Glomerular endothelial cell (primary cell): ENCODE results near the gene C11orf65. TPM values are rescaled to one million over a fixed set of nuclear protein-coding genes. Genes with fewer than 3 reads are reported as not detected.
"Not testable (repeated sequence)": the region's sequence is repeated elsewhere in the genome, so short reads cannot be mapped to it uniquely, and the experiment has no call there.

Experiments
- DNase-seq: peaks from one replicate; pipeline ENCODE4 v3.0.0-alpha.2; 2011; ENCODE audit warnings: low read depth, low spot score; ENCODE audit errors: extremely low read depth
- total RNA-seq: library from RNA; depleted of rRNA; stranded (reverse); fragments of >200 nt; gene quantifications from 2 replicates; pipeline ENCODE4 v1.2.3, GENCODE V29; 2015

The C11orf65 gene
- total RNA-seq, 1 donor from 2014 or later = not detected

DNA sequence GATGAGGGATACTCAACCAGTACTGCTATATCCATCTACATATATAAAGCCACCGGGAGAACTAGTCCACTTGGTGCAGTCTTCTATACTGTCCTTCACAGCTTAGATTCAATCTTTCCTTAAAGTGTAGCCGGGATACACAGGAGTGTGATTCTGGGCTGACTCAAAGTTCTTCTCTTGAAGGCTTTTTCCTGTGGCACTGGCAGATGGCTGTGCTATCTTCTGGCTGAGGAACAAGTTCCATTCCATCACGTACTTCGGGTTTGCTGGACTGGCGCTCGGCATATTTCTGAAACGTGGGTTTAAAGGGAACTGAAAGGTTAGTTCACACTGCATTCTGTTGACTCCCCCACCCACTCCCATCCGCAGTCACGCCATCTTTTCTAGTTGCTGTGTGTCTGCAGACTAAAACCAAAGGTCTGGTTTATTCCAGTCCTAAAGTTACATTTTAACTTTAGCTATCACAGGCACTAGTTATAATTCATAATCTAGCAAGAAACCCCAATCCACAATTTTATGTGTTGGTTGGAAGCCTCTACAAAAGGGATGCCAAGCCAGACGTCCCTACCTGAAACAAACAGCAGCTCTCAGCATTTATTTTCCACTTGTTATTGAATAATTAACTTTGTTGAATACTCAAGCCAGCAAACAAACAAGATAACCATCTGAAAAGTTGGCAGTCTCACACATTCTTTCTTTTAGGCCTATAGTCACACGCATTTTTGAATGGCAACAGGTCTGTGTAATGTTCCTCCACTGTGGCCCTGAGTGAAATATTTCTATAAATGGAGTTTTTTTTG, 7.5 kb upstream of the C11orf65 start:
- DNase-seq = no peak

DNA sequence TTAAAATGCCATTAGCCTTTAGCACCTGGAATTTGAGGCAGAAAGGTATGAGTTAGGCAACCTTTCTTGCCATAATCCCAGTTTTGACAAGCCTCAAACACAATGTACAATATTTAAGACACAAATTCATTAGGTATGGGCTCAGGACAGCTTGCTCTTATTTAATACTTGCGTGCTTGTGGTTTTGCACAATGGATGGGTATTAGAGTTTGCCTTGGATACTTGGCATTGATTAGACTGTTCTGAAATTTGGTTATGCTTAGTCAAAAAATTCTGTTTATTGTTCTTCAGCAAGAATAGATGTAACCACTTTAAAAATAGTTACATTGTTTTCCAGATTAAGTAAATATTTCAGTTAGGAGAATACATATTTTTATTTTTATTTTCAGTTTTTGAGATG, 5.4 kb upstream of the C11orf65 start:
- no peak for DNase-seq

DNA sequence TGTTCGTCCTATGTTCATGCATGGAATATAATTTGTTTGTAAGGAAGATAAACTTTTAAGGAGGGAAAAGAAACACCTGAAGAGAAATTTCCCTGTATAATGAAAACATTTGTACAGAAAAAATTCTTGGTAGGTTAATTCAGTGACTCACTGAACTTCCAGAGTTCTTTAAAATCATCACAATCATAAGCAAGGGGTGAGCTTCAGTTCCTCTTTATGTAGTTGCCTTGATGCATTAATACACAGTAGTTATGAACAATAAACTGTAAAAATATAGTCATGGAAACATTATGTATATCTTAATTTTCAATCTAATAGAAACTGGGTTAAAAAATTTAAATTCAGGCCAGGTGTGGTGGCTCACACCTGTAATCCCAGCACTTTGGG, 1.1 kb upstream of the C11orf65 start:
- DNase-seq = no peak

DNA sequence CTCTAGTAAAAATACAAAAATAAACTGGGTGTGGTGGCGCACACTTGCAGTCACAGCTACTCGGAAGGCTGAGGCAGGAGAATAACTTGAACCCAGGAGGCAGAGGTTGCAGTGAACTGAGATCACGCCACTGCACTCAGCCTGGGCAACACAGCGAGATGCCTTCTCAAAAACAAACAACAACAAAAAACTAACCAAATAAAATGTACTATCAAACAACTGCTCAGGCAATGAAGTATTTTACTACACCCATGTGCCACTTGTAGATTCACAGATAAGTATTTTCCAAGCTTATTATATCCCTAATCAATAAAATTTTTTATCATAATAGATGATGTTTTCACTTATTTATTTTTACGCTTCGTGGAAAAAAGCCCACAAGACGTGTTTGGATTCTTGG, 924 bp downstream of the C11orf65 start:
- DNase-seq = no peak

DNA sequence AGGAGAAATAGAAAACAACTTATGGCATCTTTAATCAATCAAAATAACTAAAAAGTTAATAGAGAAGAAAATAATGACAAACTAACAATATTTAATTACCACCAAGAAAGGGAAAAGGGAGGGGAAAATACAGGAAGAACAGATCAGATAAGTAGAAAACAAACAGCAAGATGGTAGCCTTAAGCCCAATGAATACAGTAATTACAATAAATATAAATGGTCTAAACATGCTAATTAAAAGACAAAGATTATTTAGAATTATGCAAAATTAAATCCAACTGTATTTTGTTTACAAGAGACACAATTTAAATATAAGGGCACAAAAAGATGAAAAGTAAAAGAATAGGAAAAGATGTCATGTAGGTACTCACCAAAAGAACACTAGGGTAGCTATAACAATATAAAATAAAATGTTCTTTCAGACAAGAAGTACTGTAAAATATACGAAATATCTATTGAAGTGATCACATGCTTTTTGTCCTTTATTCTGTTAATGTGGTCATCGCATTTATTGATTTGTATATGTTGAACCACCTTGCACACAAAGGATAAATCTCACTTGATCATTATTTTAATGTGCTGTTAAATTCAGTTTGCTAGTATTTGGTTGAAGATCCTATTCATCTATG, 14.0 kb downstream of the C11orf65 start:
- no peak for DNase-seq

DNA sequence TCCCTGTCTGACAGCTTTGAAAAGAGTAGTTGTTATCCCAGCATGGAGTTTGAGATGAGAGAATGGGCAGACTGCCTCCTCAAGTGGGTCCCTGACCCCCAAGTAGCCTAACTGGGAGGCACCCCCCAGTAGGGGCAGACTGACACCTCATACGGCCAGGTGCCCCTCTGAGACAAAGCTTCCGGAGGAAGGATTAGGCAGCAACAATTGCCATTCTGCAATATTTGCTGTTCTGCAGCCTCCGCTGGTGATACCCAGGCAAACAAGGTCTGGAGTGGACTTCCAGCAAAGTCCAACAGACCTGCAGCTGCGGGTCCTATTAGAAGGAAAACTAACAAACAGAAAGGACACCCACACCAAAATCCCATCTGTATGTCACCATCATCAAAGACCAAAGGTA, 25.9 kb downstream of the C11orf65 start:
- DNase-seq = not testable (repeated sequence)

DNA sequence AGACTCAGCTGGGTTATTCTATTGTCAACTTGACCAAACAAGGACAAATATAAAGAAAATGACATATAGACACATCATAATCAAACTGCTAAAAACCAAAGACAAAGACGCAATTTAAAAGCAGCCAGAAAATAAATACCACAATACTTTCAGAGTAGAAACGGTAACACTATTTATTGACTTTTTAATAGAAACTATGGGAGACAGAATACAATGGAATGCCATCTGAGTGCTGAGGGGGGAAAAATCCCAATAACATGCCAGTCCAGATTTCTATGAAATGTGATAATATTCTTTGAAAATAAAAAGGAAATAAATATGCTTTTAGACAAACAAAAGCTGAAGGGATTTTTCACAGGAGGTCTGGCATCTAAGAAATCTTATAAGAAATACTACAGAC, 30.7 kb downstream of the C11orf65 start:
- no peak for DNase-seq

DNA sequence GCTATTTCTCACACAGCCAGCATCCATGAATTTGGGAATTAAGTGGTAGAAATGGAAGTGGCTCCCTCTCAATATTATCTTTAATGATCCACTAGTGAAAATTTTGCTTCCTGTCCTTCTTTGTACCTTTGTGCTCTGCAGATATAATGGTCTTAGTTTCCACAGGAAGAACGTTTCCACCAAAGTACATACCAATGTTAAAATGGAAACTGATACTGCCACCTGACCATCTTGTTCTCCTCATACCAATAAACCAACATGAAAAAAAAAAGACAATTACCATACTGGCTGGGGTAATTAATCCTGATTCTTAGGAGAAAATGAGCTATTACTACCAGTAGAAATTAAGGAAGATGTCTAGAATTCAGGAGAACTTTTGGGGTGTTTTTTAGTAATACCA, 32.3 kb downstream of the C11orf65 start:
- no peak for DNase-seq

DNA sequence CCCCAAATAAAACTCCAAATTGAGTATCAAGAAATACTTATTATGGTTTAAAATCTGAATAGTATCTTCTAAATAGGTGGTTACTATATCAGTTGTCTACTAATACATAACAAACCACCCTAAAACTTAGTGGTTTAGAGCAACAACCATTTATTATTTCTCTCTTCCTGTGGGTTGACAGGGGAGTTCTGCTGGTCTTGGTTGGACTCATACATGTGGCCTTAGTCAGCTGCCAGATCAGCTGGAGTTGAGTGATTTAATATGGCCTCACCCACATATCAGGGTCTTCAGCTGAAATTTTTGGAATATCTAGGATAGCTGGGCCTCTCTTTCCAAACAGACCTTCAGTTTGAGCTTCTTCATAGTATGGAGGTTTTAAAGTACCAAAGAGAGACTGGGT, 34.5 kb downstream of the C11orf65 start:
- no peak for DNase-seq

DNA sequence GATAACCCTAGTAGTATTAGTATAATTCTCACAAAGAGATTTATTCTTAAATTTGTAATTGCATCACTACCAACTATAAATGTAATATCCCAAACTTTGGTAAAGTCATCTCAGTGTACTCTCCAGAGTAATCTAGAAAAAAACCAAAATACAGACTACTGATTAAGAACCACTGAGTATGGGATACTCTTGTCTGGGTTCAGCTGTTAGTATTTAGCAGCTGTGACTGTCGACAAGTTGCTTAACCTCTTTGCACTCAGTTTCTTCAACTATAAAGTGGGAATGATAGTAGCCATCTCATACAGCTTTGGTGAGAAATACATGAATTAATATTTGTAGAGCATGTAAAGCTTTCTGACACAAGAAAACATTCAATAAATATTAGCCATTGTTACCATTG, 35.3 kb downstream of the C11orf65 start:
- DNase-seq = no peak

DNA sequence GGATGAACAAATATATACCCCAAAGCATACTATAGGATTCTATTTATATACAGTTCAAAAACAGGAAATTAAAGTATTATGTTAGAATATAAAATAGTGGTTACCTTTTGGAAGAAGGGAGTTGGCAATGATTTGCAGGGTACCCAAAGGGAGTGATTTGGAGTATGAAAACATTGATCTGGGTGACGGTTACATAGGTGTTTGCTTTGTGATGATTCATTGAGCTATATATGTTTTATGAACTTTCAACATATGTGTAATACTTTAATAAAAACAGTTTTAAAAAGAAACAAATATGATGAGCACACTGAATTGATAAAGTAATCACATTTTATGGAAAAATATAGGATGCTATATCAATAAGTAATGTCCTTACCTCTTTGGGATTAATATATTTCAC, 36.0 kb downstream of the C11orf65 start:
- no peak for DNase-seq

DNA sequence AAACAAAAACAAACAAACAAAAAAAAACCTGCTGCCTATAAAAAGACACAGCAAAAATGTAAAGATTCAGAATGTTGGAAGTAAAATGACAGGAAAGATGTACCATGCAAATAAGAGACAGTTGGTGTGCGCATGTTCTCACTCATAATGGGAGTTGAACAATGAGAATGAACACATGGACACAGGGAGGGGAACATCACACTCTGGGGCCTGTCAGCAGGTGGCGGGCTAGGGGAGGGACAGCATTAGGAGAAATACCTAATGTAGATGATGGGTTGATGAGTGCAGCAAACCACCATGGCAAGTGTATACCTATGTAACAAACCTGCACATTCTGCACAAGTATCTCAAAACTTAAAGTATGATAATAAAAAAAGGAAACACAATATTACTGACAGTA, 49.8 kb downstream of the C11orf65 start:
- DNase-seq = not testable (repeated sequence)

DNA sequence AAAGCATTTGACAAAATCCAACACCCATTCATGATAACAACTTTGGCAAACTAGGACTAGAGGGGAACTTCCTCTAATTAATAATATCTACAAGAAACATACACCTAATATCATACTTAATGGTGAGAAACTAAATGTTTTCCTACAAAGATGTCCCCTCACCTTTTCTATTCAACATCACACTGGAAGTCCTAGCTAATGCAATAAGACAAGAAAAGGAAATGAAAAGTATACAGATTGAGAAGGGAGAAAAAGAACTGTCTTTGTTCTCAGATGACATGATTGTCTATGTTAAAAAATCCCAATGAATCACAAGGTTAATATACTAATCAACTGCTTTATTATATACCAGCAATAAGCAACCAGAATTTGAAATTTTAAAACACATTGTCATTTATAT, 52.4 kb downstream of the C11orf65 start:
- no peak for DNase-seq

DNA sequence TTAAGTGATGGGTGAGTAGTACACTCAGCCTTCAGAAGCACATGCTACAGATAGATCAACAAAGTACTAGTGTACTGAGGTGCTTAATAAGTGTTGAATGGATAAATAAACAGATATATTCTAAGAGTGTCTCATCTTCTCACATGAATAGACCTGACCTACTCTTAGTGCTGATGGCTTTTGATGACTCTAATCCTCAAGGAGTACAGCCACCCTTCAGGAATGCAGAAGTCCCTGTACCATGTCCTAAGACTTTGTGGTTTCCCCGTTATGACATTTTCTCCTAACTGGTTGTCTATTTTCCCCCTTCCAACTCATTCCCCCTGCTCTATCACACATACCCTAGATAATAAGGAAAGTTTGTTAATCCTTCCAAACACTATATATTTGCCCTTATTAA, 61.6 kb downstream of the C11orf65 start:
- no peak for DNase-seq

DNA sequence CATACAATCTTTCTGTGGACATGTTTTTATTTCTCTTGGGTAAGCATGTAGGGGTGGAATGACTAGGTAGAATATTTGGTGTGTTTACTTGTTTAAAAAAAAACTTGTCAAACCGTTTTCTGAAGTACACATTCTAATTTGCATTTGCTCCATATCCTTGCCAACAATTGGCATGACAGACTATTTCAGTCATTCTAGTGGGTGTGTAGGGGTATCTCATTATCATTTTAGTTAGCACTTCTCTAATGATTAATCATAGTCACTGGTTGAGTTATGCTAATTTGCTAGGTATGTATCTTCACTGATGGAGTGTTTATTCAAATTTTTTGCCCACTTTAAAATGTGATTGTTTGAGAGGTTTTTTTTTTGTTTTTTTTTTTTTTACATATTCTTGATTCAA, 64.3 kb downstream of the C11orf65 start:
- no peak for DNase-seq

DNA sequence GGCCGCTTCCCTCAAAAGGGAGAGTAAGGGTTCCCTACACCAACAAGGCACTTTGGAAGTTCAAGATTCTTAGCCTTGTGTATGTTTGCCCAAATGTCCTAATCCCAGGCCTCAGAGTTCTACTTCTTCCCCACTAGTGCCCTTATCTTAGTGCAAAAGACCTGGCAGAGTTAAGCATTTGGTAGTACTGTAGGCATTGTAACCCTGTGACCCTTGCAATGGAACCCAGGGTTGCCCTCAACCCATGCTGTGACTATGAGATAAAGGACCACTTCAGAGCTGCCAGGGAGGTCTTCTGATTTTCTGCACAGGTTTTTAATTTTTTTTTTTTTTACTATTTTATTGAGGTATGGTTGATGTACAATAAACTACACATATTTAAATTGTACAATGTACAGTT, 65.1 kb downstream of the C11orf65 start:
- DNase-seq = no peak

DNA sequence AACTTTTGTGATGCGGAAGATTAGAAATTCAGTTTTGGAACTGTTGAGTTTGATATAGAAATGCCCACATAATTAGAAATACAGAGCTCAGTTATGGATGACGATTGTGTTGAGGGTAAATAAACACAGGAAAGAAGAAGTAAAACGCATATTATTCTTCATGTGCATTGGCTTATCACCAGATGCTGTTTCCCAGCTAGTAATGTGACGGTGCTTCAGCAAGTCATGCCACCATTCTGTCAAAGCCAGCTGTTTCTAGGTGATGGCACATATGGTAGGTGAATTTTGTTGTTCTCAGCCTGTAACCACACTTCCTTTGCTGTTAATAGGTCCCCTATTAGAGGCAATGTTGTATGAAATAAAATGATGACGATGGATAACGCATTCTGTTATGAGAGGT, 68.9 kb downstream of the C11orf65 start:
- DNase-seq = no peak

DNA sequence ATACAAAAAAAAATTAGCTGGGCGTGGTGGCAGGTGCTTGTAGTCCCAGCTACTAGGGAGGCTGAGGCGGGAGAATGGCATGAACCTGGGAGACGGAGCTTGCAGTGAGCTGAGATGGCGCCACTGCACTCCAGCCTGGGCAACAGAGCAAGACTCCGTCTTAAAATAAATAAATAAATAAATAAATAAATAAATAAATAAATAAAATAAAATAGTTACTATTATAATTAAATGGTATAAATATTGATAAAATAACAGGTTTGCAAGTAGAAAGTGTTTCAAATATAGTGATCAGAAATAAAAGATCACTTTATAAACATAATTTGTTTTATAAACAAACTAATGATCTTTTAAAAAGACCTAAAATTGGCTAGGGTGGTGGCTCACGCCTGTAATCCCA, 70.7 kb downstream of the C11orf65 start:
- not testable (repeated sequence) for DNase-seq

DNA sequence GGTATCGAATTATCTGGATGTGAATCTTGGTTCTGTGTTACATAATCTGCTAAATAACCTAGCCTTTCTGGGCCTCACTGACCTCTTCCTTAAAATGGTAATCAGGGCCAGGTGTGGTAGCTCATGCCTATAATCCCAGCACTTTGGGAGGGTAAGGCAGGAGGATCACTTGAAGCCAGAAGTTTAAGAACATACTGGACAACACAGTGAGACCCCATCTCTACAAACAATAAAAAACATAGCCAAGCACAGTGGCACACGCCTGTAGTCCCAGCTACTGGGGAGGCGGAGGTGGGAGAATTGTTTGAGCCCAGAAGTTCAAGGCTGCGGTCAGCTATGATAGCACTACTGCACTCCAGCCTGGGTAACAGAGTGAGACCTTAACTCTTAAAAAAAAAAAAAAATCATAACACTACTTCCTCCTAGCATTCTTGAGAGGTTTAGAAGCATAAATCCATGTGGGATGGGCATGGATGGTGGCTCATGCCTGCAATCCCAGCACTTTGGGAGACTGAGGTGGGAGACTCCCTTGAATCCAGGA, 72.5 kb downstream of the C11orf65 start:
- DNase-seq = no peak

DNA sequence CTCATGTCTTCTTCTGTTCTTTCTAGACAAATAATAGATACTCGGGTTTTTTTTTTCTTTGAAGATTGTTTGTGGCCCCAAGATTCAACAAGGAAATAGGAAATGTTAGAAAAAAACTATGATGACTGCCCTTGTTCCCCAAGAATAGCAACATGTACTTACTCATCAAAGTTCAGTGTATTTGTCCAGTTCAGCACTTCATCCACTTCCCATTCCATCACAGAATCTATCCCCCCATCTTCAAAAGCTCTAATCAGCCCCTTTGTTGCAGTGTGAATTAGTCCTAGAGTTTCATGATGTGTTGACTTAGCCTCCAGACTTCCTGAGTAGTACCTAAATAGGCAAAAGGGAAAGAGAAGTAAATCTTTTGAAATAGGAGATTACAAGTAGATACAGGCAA, 74.3 kb downstream of the C11orf65 start:
- DNase-seq = no peak

DNA sequence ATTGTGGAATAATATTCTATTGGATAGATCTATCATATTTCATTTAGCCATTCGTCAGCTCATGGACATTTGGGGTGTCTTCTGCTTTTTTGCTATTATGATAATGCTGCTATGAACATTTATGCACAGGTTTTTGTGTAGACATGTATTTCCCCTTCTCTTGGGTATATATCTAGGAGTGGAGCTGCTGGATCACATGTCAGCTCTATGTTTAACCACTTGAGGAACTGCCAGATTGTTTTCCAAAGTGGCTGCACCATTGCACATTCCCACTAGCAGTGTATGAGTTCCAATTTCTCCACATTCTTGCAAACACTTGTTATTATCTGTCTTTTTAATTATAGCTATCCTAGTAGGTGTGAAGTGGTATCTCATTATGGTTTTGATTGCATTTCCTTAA, 75.0 kb downstream of the C11orf65 start:
- DNase-seq = no peak

DNA sequence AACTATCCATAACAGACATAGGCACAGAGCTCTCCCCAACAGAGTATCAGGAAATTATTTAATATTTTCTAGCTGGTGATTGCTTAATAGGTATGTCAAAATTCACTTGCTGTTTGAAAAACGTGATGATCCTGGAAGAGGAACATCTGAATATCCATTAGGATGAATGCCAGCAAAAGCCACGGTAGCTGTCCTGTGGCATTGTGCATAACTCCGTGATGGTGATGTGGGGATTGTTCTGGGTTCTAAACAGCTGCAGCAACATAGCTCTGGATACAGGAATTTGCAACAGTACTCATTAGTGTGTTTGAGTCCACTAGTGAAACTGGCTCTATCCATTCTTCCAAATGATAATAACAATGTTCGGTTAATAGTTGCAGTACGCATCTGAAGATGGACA, 78.8 kb downstream of the C11orf65 start:
- DNase-seq = no peak
